HUES6 (cell line): ENCODE measurements around the gene SPOCK1.

Source experiments
- H3K27ac ChIP-seq: 2 replicates; pipeline ENCODE4 v1.7.0; 2013; ENCODE audit warnings: low read depth, mild to moderate bottlenecking, low read length, inconsistent platforms
- H3K27me3 ChIP-seq: 2 replicates; pipeline ENCODE4 v1.6.1; 2013; ENCODE audit warnings: low read length; ENCODE audit not compliant: control insufficient read depth, insufficient read depth
- H3K36me3 ChIP-seq: 2 replicates; pipeline ENCODE4 v1.6.1; 2013; ENCODE audit warnings: low read length; ENCODE audit not compliant: control insufficient read depth, insufficient read depth
- H3K4me1 ChIP-seq: 2 replicates; pipeline ENCODE4 v1.6.1; 2013; ENCODE audit warnings: low read length; ENCODE audit not compliant: control insufficient read depth, insufficient read depth
- H3K4me3 ChIP-seq: 2 replicates; pipeline ENCODE4 v1.5.1; 2013; ENCODE audit warnings: low read depth, low read length
- H3K9ac ChIP-seq: one replicate; pipeline ENCODE4 v1.6.1; 2013; ENCODE audit warnings: mild to moderate bottlenecking, low read length
- H3K9me3 ChIP-seq: 2 replicates; pipeline ENCODE4 v1.6.1; 2013; ENCODE audit warnings: low read depth, low read length; ENCODE audit not compliant: control insufficient read depth, insufficient read depth

The SPOCK1 gene

GRCh38 chr5:137375741-137376526 lies 123.2 kb downstream of the SPOCK1 start:
- Histone ChIP-seq H3K4me1 (no peaks in the 10 kb centered on the region; the same call in 1 of the 2 replicates), H3K9ac (no peak overlapping the region), H3K9me3 (peaks cover 10% of the 10 kb centered on the region), H3K27ac (no peak overlapping the region), H3K36me3 (no peaks in the 10 kb centered on the region), H3K27me3 (no peaks in the 10 kb centered on the region), H3K4me3 (no peak overlapping the region)

- Histone ChIP-seq H3K9me3 (no peaks in the 10 kb centered on the region), H3K9ac (no peak overlapping the region), H3K4me1 (no peaks in the 10 kb centered on the region; the same call in 1 of the 2 replicates)
Observed at GRCh38 chr5:137374110-137374714, 124.9 kb downstream of the SPOCK1 start.

GRCh38 chr5:137372773-137373160 lies 126.4 kb downstream of the SPOCK1 start:
- Histone ChIP-seq H3K36me3 (no peaks in the 10 kb centered on the region), H3K4me1 (no peaks in the 10 kb centered on the region; the same call in 1 of the 2 replicates), H3K27me3 (no peaks in the 10 kb centered on the region), H3K4me3 (no peak overlapping the region), H3K9ac (no peak overlapping the region), H3K27ac (no peak overlapping the region), H3K9me3 (no peaks in the 10 kb centered on the region)

More at GRCh38 chr5:137374110-137374714, 124.9 kb downstream of the SPOCK1 start:
- Histone ChIP-seq H3K36me3 (no peaks in the 10 kb centered on the region), H3K27ac (no peak overlapping the region), H3K4me3 (no peak overlapping the region), H3K27me3 (no peaks in the 10 kb centered on the region)

- no peak overlapping the region for H3K9ac ChIP-seq
- no peaks in the 10 kb centered on the region for H3K36me3 ChIP-seq
- no peaks in the 10 kb centered on the region for H3K9me3 ChIP-seq
- no peak overlapping the region for H3K4me3 ChIP-seq
- H3K27me3 ChIP-seq: no peaks in the 10 kb centered on the region
- H3K4me1 ChIP-seq: no peaks in the 10 kb centered on the region; the same call in 1 of the 2 replicates
- H3K27ac ChIP-seq: no peak overlapping the region
Observed at GRCh38 chr5:137372016-137372772, 126.9 kb downstream of the SPOCK1 start.

- no peak overlapping the region for H3K9ac ChIP-seq
Observed at GRCh38 chr5:137370096-137371071, 128.7 kb downstream of the SPOCK1 start.

GRCh38 chr5:137368651-137369050 lies 130.5 kb downstream of the SPOCK1 start:
- H3K27me3 ChIP-seq: peaks cover 5% of the 10 kb centered on the region; the same call in 1 of the 2 replicates
- H3K36me3 ChIP-seq: no peaks in the 10 kb centered on the region
- H3K9me3 ChIP-seq: no peaks in the 10 kb centered on the region
- no peaks in the 10 kb centered on the region for H3K4me1 ChIP-seq
- H3K9ac ChIP-seq: no peak overlapping the region
- no peak overlapping the region for H3K4me3 ChIP-seq
- no peak overlapping the region for H3K27ac ChIP-seq

More at GRCh38 chr5:137370096-137371071, 128.7 kb downstream of the SPOCK1 start:
- Histone ChIP-seq H3K4me1 (no peaks in the 10 kb centered on the region), H3K4me3 (no peak overlapping the region), H3K27ac (no peak overlapping the region), H3K27me3 (no peaks in the 10 kb centered on the region), H3K36me3 (no peaks in the 10 kb centered on the region), H3K9me3 (no peaks in the 10 kb centered on the region)

- Histone ChIP-seq H3K27me3 (peaks cover 5% of the 10 kb centered on the region; the same call in 1 of the 2 replicates), H3K36me3 (no peaks in the 10 kb centered on the region), H3K27ac (no peak overlapping the region), H3K9me3 (no peaks in the 10 kb centered on the region), H3K9ac (no peak overlapping the region), H3K4me3 (no peak overlapping the region), H3K4me1 (no peaks in the 10 kb centered on the region)
Observed at GRCh38 chr5:137367951-137368350, 131.2 kb downstream of the SPOCK1 start.

- Histone ChIP-seq H3K9me3 (no peaks in the 10 kb centered on the region), H3K27me3 (peaks cover 5% of the 10 kb centered on the region; the same call in 1 of the 2 replicates), H3K9ac (no peak overlapping the region), H3K4me1 (no peaks in the 10 kb centered on the region), H3K4me3 (no peak overlapping the region), H3K36me3 (no peaks in the 10 kb centered on the region), H3K27ac (no peak overlapping the region)
Observed at GRCh38 chr5:137366526-137366925, 132.6 kb downstream of the SPOCK1 start.

- no peak overlapping the region for H3K27ac ChIP-seq
- no peaks in the 10 kb centered on the region for H3K36me3 ChIP-seq
Observed at GRCh38 chr5:137365126-137365865, 133.8 kb downstream of the SPOCK1 start.

GRCh38 chr5:137361280-137361679 lies 137.8 kb downstream of the SPOCK1 start:
- Histone ChIP-seq H3K27me3 (peaks cover 13% of the 10 kb centered on the region; the same call in 1 of the 2 replicates), H3K4me3 (no peak overlapping the region), H3K9ac (no peak overlapping the region), H3K9me3 (no peaks in the 10 kb centered on the region), H3K36me3 (no peaks in the 10 kb centered on the region), H3K4me1 (no peaks in the 10 kb centered on the region), H3K27ac (no peak overlapping the region)

More at GRCh38 chr5:137365126-137365865, 133.8 kb downstream of the SPOCK1 start:
- no peaks in the 10 kb centered on the region for H3K9me3 ChIP-seq
- H3K9ac ChIP-seq: no peak overlapping the region
- no peaks in the 10 kb centered on the region for H3K4me1 ChIP-seq
- peaks cover 5% of the 10 kb centered on the region; the same call in 1 of the 2 replicates for H3K27me3 ChIP-seq
- no peak overlapping the region for H3K4me3 ChIP-seq
